ENCODE data around the gene ADORA2A. TPM values are rescaled to one million over a fixed set of nuclear protein-coding genes. Genes with fewer than 3 reads are reported as not detected.
A peak's percentile ranks its signal among the peaks of the same experiment; 100 is the strongest.

ADORA2A gene
- total and polyA plus RNA-seq, 2 of the 13 experiments (the other 11 are each of a cell fraction or from before 2014, with no cell fraction given), result 3.3 to 5.0 TPM

GRCh38 chr22:24433001-24433827 is 5.8 kb downstream of the ADORA2A start:
- peaks cover 24% of the 10 kb centered on the region for H3K4me1 ChIP-seq (ENCODE audit: insufficient read depth, low read length)
- H3K4me3 ChIP-seq (replicated peaks in 1 of 3; ENCODE audit: insufficient read depth in 1 of 3, low read depth in 2 of 3, low read length in 3 of 3), result no peak overlapping the region
- ChIA-PET POLR2A (no interaction called here), CTCF (ENCODE audit: low intra/inter-chr PET ratio, low total read pairs) (no interaction called here)
- H2AFZ ChIP-seq (ENCODE audit: low read length), result no peak overlapping the region
- BruUV-seq (replicated peaks), result no TSS peak
- FAIRE-seq (no peak), DNase-seq (ENCODE audit: low spot score) (no peak), ATAC-seq (no peak)
- no peak for TF ChIP-seq ZNF784 (CRISPR knock-in tag; IDR thresholded peaks at IDR 0.05; ENCODE audit: borderline replicate concordance)
- TF ChIP-seq ZNF776 (CRISPR knock-in tag; IDR thresholded peaks at IDR 0.05), result 0 out of 2 replicates have a peak, but pooled peaks have one; percentile 26
- TF ChIP-seq NFAT5 (CRISPR knock-in tag; IDR thresholded peaks at IDR 0.05), result no peak
- H3K36me3 ChIP-seq (replicated peaks in 1 of 2; ENCODE audit: control insufficient read depth in 1 of 2, insufficient read depth in 2 of 2, low read length in 2 of 2), result no peaks in the 10 kb centered on the region
- H3K9me3 ChIP-seq (ENCODE audit: low read length), result no peaks in the 10 kb centered on the region
- H4K20me1 ChIP-seq (ENCODE audit: insufficient read depth, low read length), result no peaks in the 10 kb centered on the region
- no peaks in the 10 kb centered on the region for H3K79me2 ChIP-seq (ENCODE audit: insufficient read depth, low read length)
- intact Hi-C loops (cut with micrococcal nuclease; ENCODE audit: unreplicated experiment) (no loop called here), in situ Hi-C loops (cut with HindIII; ENCODE audit: extremely low pct_ligation_motif_present, low pct_unique_long_range_greater_than_20kb) (no loop called here)
- no peak overlapping the region for H3K4me2 ChIP-seq (ENCODE audit: low read depth, low read length)
- no peak overlapping the region for H3K27ac ChIP-seq (ENCODE audit: extremely low read length, insufficient read depth, low read length)
- no peaks in the 10 kb centered on the region for H3K27me3 ChIP-seq (ENCODE audit: control insufficient read depth in 1 of 2, insufficient read depth in 2 of 2, low read length in 2 of 2)
- no peak overlapping the region for H3K9ac ChIP-seq (ENCODE audit: insufficient read depth, low read depth, low read length)
- 96% methylated on average over 15 of the region's 34 CpGs for WGBS (ENCODE audit: low lambda C conversion rate)

Data from HepG2 (cell line).